Loucy (cell line): ENCODE data around the gene ARMC8.

Experiments used
- H2AFZ ChIP-seq: fragments of 200-600 bp; sonication (generic); 2 replicates; pipeline ENCODE4 v1.6.0; 2016; ENCODE audit warnings: antibody characterized with exemption, mild to moderate bottlenecking, low read length, moderate library complexity
- H3F3A ChIP-seq: fragments of 200-600 bp; 2 replicates; pipeline ENCODE4 v1.6.0; 2016; ENCODE audit warnings: antibody characterized with exemption, low read depth, mild to moderate bottlenecking
- H3K27me3 ChIP-seq: fragments of 200-600 bp; sonication (generic); 2 replicates; pipeline ENCODE4 v1.6.1; 2014; ENCODE audit warnings: low read length, mild to moderate bottlenecking; ENCODE audit not compliant: insufficient read depth, poor library complexity, severe bottlenecking
- H3K36me3 ChIP-seq: fragments of 200-600 bp; sonication (generic); 2 replicates; pipeline ENCODE4 v1.6.1; 2016; ENCODE audit warnings: low read length; ENCODE audit not compliant: insufficient read depth
- H3K4me1 ChIP-seq: fragments of 200-600 bp; sonication (generic); 2 replicates; pipeline ENCODE4 v1.5.1; 2014; ENCODE audit warnings: low read length, mild to moderate bottlenecking; ENCODE audit not compliant: insufficient read depth, poor library complexity, severe bottlenecking
- H3K4me2 ChIP-seq: fragments of 200-600 bp; sonication (generic); 2 replicates; pipeline ENCODE4 v1.6.0; 2014; ENCODE audit warnings: antibody characterized with exemption, low read length, low read depth, mild to moderate bottlenecking; ENCODE audit not compliant: poor library complexity, severe bottlenecking
- H3K4me3 ChIP-seq: fragments of 200-600 bp; sonication (generic); 2 replicates; pipeline ENCODE4 v1.5.1; 2014; ENCODE audit warnings: low read length, mild to moderate bottlenecking, mixed read lengths; ENCODE audit not compliant: poor library complexity, severe bottlenecking
- H3K79me2 ChIP-seq: fragments of 200-600 bp; sonication (generic); 2 replicates; pipeline ENCODE4 v1.6.1; 2014; ENCODE audit warnings: low read length; ENCODE audit not compliant: insufficient read depth
- H3K9ac ChIP-seq: fragments of 200-600 bp; sonication (generic); 2 replicates; pipeline ENCODE4 v1.6.0; 2014; ENCODE audit warnings: mild to moderate bottlenecking, low read depth, low read length, moderate library complexity; ENCODE audit not compliant: poor library complexity, severe bottlenecking
- H3K9me2 ChIP-seq: fragments of 200-600 bp; sonication (generic); replicated peaks from 2 replicates; pipeline ENCODE4 v1.6.1; 2016; ENCODE audit warnings: low read depth, low read length, mixed read lengths
- H3K9me3 ChIP-seq: fragments of 200-600 bp; sonication (generic); 2 replicates; pipeline ENCODE4 v1.6.1; 2014; ENCODE audit warnings: mild to moderate bottlenecking, antibody characterized with exemption, low read length, low read depth; ENCODE audit not compliant: insufficient read depth
- H4K20me1 ChIP-seq: fragments of 200-600 bp; sonication (generic); 2 replicates; pipeline ENCODE4 v1.6.0; 2014; ENCODE audit warnings: antibody characterized with exemption, low read length, mild to moderate bottlenecking; ENCODE audit not compliant: insufficient read depth, poor library complexity, severe bottlenecking
- CTCF ChIP-seq: fragments of 200-600 bp; sonication (generic); conservative IDR thresholded peaks from 2 replicates; pipeline ENCODE4 v1.5.1; 2014; ENCODE audit warnings: mild to moderate bottlenecking, antibody characterized with exemption, low read length
- EZH2phosphoT487 ChIP-seq: fragments of 200-600 bp; IDR thresholded peaks from 2 replicates; pipeline ENCODE4 v1.6.1; 2018; ENCODE audit warnings: antibody characterized with exemption, mild to moderate bottlenecking, moderate library complexity, borderline replicate concordance

The ARMC8 gene

GRCh38 chr3:138317687-138318086 lies 130.6 kb downstream of the ARMC8 start:
- no peaks in the 10 kb centered on the region for H3K36me3 ChIP-seq
- H3K4me1 ChIP-seq = peaks cover 18% of the 10 kb centered on the region
- H3K9me3 ChIP-seq = no peaks in the 10 kb centered on the region
- no peak overlapping the region for H3K4me3 ChIP-seq
- no peaks in the 10 kb centered on the region for H3K27me3 ChIP-seq
- H3K79me2 ChIP-seq = no peaks in the 10 kb centered on the region
- no peaks in the 10 kb centered on the region for H4K20me1 ChIP-seq
- H3K9me2 ChIP-seq = no peaks in the 10 kb centered on the region
- no peak overlapping the region for H3K9ac ChIP-seq
- H3K4me2 ChIP-seq = no peak overlapping the region
- no peak overlapping the region for H2AFZ ChIP-seq
- H3F3A ChIP-seq = no peaks in the 10 kb centered on the region
- TF ChIP-seq EZH2phosphoT487 = no peak
- 0 out of 2 replicates have a peak, but pooled peaks have one; percentile 14 for TF ChIP-seq CTCF

GRCh38 chr3:138323971-138324370 lies 136.9 kb downstream of the ARMC8 start:
- peak overlapping the region; percentile 30 for H3K4me3 ChIP-seq
- H3K36me3 ChIP-seq = no peaks in the 10 kb centered on the region
- no peaks in the 10 kb centered on the region for H3F3A ChIP-seq
- H2AFZ ChIP-seq = peak overlapping the region; percentile 7; the same call in 1 of the 2 replicates
- no peaks in the 10 kb centered on the region for H4K20me1 ChIP-seq
- peak overlapping the region; percentile 56 for H3K4me2 ChIP-seq
- no peaks in the 10 kb centered on the region for H3K79me2 ChIP-seq
- H3K9me3 ChIP-seq = no peaks in the 10 kb centered on the region
- H3K9me2 ChIP-seq = no peaks in the 10 kb centered on the region
- TF ChIP-seq CTCF = no peak
- TF ChIP-seq EZH2phosphoT487 = no peak
- no peaks in the 10 kb centered on the region for H3K27me3 ChIP-seq
- H3K4me1 ChIP-seq = peaks cover 59% of the 10 kb centered on the region
- no peak overlapping the region for H3K9ac ChIP-seq

GRCh38 chr3:138325990-138326389 lies 138.9 kb downstream of the ARMC8 start:
- Histone ChIP-seq H3F3A (no peaks in the 10 kb centered on the region), H2AFZ (no peak overlapping the region)
- TF ChIP-seq EZH2phosphoT487 (no peak), CTCF (no peak)

More at GRCh38 chr3:138325990-138326389, 138.9 kb downstream of the ARMC8 start:
- H3K36me3 ChIP-seq = no peaks in the 10 kb centered on the region
- H3K27me3 ChIP-seq = no peaks in the 10 kb centered on the region
- no peak overlapping the region for H3K4me3 ChIP-seq
- peaks cover 55% of the 10 kb centered on the region for H3K4me1 ChIP-seq
- H3K79me2 ChIP-seq = no peaks in the 10 kb centered on the region
- no peaks in the 10 kb centered on the region for H3K9me3 ChIP-seq
- no peak overlapping the region for H3K9ac ChIP-seq
- no peak overlapping the region for H3K4me2 ChIP-seq
- no peaks in the 10 kb centered on the region for H4K20me1 ChIP-seq
- H3K9me2 ChIP-seq = no peaks in the 10 kb centered on the region
